K562 treated with DMSO at 1 percent for 4 hours (cell line): Measurements from ENCODE around the gene ZAR1. TPM values are rescaled to one million over a fixed set of nuclear protein-coding genes. Genes with fewer than 3 reads are reported as not detected.

ENCODE experiments used
- total RNA-seq: library from RNA; unstranded; fragments of 300-600 nt; gene quantifications from 2 replicates; pipeline ENCODE4 v1.2.3, GENCODE V29; 2022; ENCODE audit not compliant: insufficient read depth

ZAR1 gene
- total RNA-seq = 1.3 TPM in 1 of 2 replicates, not detected in the other

GRCh38 chr4:48490012-48490679, at the start of gene ZAR1:
TSS of gene ZAR1 (plus strand) at chr4:48490252. CDS start at chr4:48490292, 40 bp downstream.

GRCh38 chr4:48483006-48483776, 6.9 kb upstream of the ZAR1 start, which contains the start of gene SLC10A4:
TSS of gene SLC10A4 (plus strand) at chr4:48483343. CDS start at chr4:48483562, 219 bp downstream.

Other genes starting within 250 kb of the ZAR1 start
- gene TEC, start 220.4 kb upstream of the ZAR1 start, total RNA-seq = 3.5 and 3.8 TPM in 2 replicates
- 55.7 and 58.6 TPM in 2 replicates for gene SLAIN2, start 148.7 kb upstream of the ZAR1 start, total RNA-seq
- gene SLC10A4, start 6.9 kb upstream of the ZAR1 start, total RNA-seq = 3.0 and 6.7 TPM in 2 replicates